HG03354 (cell line): Measurements from ENCODE around the gene RPTOR.

Experiments used
- ATAC-seq: cut with Tn5 transposase; IDR thresholded peaks from one replicate; pipeline ENCODE4 v1.9.1; 2021; ENCODE audit warnings: mild to moderate bottlenecking; ENCODE audit not compliant: unreplicated experiment, poor library complexity, severe bottlenecking

RPTOR gene

DNA sequence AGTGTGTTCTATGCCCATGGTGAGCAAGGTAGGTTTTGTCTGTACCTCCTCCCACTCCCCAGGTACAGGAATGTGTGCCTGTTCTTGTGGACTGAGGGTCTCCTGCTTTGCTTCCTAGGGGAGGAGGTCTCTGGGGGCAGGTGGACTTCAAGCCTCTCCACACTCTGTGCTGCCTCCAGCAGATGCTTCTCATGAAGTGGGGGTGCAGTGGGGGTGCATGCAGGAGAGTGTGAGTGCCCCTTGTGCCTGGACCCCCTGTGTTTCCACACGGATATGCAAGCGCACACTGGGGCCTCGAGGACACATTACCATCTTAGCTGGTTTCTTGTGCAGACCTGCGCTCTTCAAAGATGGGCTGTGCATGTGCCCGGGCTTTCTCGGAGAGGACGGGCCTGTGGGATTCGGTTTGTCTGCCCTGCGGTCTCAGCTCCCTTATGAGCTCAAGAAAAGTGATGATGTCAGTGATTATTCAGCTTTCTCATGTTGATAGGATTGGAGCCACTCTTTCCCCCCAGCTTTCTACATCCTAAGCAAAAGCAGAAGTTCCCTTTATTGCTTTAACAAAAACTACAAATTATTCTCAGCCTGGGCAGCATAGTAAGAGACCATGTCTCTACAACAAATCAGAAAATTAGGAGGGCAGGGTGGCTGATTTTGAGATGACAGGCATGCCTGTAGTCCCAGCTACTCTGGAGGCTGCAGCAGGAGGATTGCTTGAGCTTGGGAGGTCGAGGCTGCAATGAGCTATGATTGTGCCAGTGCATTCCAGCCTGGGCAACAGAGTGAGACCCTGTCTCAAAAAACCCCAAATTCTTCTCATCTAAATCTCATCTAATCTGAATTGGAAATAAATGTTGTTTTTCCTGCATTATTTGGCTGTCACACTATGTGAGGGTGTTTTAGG lies 86.8 kb downstream of the RPTOR start:
- ATAC-seq, result no peak

DNA sequence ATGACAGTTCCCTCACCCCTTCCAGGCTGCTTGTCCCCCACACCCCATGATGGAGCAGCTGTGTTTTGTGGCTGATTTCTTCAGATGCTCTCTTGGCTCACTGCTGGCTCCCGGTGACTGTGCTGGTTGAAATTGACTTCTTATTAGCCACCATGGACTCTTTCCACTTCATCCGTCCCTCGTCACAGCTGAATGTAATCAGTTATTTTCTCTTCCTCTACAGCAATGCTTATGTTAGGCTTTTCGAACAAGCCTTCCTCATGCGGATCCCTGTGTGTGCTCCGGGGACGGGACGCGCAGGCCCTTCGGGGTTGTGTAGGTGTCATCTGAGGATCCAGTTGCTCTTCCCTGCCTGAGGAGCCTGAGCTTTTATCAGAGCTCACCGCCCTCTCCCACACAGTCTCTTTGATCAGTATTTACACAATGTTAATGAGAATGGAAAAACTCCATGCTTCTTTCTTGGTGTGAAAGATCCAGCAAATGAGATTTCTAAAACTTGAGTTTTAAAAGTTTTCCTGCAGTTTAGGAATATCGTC lies 87.5 kb downstream of the RPTOR start:
- no peak for ATAC-seq

DNA sequence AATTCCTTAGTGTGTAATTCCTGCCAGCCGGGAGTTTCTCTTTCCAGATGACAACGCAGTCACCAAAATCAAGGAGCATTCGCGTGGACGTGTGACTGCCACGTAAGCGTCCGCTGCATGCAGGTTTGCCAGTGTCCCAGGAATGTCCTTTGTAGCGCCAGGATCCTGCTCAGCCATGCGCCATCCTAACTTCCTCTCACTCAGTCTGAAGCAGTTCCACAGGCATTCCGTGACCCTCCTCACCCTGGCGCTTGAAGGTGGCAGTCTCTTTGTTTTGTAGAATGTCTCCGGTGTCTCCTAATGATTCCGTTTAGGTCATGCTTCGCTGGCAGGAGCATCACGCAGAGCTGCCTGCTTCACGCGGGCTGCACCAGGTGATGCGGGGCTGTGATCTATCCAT lies 88.6 kb downstream of the RPTOR start:
- ATAC-seq, result no peak

DNA sequence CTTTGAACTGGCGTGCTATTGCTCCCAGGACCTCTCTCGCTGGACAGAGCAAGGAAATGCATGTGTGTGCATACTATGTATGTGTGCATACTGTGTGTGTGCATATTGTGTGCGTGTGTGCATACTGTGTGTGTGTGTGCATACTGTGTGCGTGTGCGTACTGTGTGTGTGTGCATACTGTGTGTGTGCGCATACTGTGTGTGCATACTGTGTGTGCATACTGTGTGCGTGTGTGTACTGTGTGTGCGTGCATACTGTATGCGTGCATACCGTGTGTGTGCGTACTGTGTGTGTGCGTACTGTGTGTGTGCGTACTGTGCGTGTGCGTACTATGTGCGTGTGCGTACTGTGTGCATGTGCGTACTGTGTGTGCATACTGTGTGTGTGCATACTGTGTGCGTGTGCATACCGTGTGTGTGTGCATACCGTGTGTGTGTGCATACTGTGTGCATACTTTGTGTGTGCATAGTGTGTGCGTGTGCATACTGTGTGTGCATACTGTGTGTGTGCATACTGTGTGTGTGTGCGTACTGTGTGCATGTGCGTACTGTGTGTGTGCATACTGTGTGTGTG lies 89.4 kb downstream of the RPTOR start:
- no peak for ATAC-seq

DNA sequence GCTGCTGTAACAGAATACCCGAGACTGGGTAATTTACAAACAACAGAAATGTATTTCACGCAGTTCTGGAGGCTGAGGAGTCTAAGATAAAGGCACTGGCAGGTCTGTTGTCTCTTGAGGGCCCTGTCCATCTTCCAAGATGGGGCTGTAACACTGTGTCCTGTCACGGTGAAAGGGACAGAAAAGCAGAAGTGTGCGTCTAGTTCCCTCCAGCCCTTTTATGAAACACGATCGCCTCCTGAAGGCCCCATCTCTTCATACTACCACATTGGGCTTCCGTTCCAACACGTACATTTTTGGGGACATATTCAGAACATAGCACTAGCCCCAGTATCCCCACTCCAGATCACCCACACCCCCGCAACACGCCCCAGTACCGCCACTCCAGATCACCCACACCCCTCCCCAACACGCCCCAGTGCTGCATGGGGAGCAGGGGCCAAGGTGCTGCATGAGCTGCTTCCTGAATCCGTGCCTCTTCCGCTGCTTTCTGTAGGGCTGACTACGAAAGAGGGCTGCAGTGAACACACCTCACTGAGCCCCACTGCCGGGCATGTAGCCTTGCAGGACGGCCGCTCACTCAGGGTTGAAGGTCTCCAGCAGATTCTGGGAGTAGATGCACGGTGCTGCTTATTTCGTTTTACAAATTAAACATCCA lies 91.9 kb downstream of the RPTOR start:
- ATAC-seq, result no peak

DNA sequence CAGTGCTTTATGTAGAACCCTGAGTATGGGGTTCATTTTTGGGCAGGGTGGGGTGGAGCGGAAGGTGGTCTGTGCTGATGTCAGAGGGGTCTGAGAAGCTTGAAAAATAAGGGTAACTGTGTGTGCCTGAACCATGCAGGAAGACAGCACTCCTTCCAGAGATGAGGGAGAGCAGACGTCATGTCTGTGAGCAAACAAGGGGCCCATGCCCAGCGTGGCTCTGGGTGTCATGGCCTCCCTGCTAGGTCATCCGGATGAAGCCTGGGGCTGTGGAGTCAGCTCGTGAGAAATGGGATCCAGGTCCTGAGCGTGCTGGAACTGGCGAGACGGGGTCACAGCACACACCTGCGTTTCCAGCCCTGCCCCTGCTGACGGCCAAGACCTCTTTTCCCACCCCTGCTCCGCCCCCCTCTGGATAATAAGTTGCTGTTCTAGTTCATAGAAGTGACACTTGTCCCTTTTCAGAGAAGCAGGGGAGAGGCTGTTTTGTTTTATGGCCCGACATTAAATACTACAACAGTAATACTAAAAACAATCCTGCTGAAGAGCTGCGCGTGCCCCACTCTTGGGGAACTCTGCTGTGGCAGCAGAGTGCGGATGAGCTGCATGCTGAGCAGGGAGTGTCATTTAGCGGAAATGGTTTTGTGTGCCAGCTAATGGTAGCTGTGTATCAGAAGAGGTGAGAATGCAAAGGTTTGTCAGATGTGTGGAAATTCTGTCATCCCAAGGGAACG lies 92.6 kb downstream of the RPTOR start:
- no peak for ATAC-seq

DNA sequence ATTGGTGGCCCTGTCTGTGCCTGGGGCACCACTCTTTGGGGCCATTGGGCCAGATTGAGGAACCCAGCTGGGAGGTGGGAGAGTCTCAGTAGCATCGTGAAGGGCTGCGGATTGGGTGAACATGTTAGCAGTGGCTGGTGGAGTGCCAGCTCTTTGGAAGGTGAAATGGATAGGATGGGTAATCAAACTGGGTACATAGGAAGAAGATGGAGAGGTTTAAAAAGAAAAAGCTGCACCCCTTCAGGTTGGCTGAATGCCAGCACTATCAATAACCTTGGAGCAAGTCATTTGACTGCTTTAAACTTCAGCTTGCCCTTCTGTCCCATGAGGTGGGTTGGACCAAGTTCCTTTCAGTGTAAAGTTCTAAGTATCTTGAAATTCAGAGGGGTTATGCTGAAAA lies 95.0 kb downstream of the RPTOR start:
- ATAC-seq, result no peak

DNA sequence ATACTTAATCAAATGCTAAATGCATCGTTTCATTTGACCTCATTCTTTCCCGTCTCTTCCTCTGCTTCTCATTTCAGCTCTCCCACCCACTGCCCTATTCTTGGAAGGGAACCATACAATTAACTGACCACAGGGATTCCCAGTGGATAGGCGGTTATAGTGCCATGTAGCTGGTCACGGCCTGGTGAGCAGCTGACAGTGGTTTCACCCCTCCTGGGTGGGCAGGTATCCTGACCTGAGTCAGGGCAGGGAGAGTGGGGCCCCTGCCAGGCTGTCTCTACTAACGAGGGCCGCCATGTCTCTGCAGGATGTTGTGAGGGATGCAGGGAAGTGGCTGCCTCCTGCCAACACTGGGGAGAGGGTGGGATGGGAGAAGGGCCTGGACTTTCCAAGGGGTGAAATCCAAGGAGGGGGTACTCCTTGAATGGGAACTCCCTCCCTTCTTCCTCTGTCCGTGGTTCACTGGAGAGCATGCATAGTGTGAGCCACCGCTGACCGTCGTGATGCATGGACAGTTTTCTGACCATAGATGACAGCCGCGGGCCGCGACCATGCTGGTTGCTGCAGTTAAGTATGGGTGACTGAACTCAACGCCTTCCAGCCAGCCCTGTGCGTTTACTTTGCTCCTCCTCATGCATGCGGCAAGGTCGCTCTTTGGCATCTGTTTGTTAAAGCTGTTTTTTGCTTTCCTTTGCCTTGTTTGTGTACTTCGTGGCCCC lies 95.9 kb downstream of the RPTOR start:
- ATAC-seq, result no peak

DNA sequence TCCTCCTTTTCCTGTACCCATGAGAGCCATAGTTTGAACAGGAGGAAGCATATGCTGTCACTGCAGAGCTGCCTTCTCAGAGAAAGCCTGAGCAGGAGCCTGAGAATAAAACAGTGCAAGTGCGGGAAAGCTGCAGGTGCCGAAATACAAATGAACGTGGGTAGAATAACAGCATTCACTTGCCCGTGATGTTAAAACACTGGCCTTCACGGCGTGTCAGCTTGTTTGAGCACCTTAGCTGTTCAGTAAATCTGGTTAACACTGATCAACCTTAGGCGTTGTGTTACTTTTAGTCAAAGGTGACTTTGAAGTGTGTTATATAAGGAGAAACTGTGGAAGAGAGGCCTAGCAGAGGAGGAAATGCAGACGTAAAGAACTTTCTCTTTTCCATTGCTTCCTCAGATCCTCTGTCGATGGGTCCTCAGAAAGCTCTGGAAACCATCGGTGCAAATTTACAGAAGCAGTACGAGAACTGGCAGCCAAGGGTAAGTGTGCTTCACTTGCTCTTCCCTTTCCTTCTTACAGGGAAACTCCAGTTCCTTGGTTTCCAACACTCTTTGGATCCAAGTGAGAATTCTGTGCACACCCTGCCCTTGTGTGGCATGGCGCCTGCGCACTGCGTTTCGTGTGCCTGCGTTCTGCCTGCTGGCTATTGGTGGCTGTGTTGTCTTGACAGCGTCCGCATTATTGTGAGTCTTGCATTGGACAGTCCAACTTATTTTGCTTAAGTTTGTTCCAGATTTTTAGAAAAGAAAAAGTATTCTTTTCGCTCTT lies 98.9 kb downstream of the RPTOR start:
- ATAC-seq, result no peak

DNA sequence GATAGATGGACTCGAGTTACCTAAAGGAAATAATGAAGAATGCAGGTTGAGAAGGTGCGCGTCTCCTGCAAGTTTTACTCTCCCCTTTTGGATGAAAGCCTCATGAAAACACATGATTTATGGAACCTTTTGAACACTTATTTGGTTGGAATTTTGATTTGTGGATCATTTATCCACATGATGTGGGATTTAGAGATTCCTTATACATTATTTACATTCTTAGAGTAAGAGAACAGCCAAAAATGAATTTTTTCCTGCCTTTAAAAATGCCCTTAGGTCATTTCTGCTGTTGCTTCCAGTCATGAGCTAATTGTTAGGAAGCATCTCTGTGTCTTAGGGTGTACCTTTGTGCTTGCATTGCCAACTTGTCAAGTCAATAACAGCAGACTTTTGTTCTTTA lies 99.9 kb downstream of the RPTOR start:
- ATAC-seq, result no peak

DNA sequence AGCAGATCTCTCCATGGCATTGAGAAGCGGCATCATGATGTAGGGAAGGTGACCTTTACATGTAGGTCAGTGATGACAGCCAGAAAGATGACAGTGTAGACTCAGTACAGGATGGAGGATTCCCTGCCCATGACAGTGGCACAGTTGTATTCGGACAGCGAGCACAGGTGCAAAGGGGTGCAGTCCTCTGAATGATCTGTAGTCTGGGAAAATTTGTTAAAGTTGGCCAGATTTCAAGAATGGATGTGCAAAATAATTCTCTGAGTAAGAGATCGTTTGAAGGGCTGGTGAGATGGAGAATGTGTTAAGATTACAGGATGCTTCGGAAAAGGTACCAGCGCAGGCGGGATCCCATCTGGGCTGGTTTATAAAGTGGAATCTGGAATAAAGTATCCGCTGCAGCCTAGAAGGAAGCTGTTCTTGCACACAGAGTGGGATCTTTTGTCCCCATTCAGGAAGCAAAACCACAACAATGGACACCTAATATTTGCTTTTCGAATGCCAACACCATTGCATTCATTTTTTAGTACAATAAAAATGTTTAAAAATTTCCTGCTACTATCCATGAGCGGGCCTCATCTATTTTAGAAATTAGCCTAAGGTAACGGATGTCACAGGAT lies 101.2 kb downstream of the RPTOR start:
- no peak for ATAC-seq

DNA sequence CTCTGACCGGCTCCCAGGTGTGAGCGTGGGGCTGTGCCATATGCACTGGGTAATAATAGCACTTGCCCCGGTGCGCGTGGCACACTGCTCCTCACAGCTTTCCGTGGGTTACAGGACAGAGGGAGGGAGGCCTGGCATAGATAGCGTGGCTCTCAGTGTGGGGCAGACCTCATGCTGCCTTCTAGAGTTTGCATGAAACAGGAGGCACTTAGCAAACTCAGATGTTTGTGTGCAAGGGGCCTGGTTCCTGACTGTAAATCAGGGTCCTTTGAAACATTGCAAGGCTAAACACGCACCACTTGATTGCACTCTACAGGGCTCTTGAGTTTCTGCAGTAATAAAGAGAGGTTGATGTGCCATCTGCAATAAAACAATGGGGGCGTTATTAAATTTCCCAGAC lies 101.7 kb downstream of the RPTOR start:
- ATAC-seq, result no peak

DNA sequence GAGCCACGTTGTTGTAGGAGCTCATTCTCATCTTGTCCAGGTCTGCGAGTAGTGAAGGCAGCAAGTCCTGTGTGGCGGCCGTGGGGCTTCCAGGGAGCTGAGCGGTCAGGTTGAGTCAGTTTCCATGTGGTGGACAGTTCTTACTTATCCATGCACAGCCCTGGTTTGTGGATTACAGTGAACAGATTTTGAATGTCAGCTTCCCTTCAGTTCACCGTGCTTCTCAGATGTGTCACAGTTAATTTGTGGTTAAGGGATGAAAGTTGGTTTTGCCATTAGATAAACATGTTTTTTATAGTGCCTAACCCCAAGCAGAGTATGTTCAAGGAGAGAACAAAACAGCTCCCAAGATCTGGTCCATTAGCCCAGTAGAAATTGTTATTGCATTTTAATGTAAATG lies 103.1 kb downstream of the RPTOR start:
- no peak for ATAC-seq

DNA sequence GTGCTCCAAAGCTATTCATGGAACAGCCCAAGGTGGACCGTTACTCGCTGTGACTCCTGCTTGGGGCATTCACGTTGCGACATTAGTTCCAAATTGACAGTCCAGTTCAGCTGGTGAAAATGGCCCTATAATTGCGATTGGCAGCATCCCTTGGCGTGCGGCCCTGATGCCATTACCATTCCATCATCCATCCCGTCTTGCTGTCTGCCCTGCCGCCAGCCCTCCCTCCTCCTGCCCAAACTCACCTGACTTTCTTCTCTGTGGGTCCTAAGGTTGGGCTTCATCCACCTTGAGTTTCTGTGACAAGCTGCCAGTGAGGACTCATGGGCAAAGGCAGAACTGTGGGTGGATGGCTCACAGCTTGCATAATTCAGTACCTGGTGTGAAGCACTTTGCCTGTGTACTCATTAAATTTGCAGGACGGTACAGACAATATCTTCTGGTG lies 104.6 kb downstream of the RPTOR start:
- no peak for ATAC-seq

DNA sequence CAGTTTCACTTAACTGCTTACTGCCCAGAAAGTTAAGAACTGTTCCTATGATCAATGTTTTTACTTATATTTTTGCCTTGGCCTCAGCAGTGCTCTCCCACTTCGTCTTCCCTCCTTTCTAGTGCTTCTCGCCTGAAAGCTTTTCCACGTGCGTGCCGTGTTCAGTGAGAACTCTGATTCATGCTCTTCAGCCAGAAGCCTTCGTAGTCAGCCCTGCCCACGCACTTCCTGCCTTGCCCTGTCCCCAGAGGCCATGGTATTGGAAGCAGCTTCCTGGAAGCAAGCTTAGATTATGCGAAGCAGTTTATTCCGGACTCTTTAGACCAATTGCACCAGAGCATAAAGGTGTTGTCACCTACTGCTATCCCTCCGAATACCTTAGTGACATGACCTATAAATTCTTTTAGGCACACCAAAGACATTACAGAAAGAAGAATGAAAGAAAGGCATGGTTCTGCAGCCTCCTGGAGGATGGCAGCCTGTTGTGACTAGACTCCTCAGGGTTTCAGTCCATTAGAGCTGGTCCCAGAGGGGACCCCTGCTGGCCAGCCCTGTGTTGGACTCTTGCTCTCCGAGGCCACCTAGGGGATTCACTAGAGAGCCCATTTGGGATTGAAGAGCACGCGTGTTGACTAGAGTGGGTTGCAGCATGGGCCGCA lies 105.2 kb downstream of the RPTOR start:
- no peak for ATAC-seq

DNA sequence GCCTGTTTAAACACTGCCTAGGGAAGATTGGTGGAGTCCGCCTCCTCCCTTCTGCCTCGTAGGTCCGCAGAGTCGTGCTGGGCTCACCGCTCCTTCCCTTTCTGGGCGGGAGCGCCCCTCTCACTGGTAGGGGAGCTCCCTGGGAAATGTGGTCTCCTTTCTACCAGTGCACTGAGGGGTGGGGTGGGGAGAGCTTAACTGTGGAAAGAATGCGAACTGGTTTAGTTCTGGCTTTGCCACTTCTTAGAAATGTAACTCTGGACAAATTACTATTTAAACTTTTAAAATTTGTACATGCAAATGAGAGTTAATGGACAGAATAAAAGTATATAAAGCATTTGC lies 105.7 kb downstream of the RPTOR start:
- ATAC-seq, result no peak

DNA sequence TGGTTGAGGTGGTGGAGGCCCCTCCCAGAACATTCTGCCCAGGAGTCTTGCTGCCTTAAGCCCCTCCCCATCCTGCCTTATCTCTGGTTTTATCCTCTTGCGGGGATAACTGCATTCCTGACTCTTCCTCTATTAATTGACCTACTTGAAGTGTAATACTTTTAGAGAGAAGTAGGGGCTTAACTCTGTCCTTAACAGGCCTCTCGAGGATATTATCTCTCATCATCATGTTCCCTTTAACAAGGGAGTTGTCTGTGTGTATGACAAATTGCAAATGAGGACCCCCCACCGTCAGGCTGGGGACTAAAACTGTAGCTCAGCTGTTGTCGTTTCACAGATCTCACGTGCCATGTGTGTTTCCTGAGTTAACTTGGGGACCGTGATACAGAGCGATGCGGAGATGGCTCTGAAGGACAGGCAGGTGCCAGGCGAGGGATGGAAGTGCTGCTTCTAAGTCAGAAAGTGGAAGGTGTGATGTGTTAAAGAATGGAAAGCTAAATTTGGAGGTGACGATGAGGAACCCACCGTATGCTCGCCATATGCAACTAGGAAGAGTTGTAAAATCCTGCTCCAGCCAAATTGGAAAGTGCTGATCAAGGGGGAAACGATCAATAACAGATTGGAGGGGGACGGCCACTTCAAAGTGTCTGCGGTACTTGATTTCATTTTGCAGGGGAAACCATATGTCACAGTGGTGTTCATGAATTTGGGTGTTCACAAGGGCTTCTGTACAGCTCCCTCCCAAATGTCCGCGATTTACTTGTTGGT lies 106.3 kb downstream of the RPTOR start:
- ATAC-seq, result no peak
